ENCODE measurements around the gene ERFL.

ERFL gene

GRCh38 chr19:41859618-41860418 is 68.4 kb downstream of the ERFL start, which contains the start of gene RPS19:
Gene RPS19 (plus strand): TSS chr19:41860255. CDS start chr19:41860775, 520 bp downstream.
- H3K27me3 ChIP-seq (ENCODE audit: insufficient read depth, low read length): 0 out of 2 replicates have a peak, but pooled peaks cover 3% of the 10 kb centered on the region
- peaks cover 46% of the 10 kb centered on the region for H3K79me2 ChIP-seq (ENCODE audit: control insufficient read depth, insufficient read depth, low read length, unreplicated experiment)
- H3K27ac ChIP-seq (ENCODE audit: low read depth, low read length): peak within 1 kb of the TSS; percentile 81
- H2AFZ ChIP-seq (ENCODE audit: low read length, unreplicated experiment): peak within 1 kb of the TSS; percentile 55
- H3K4me3 ChIP-seq (ENCODE audit: low read depth, low read length): peak within 1 kb of the TSS; percentile 99
- peaks cover 30% of the 10 kb centered on the region for H3K36me3 ChIP-seq (ENCODE audit: insufficient read depth, low read length)
- peaks cover 12% of the 10 kb centered on the region for H3K4me1 ChIP-seq (ENCODE audit: control insufficient read depth, insufficient read depth, low read length, unreplicated experiment)

- H2AFZ ChIP-seq (ENCODE audit: low read length, unreplicated experiment): peak overlapping the region; percentile 46
- H3K27me3 ChIP-seq (ENCODE audit: insufficient read depth, low read length): peaks cover 9% of the 10 kb centered on the region; the same call in 1 of the 2 replicates
- no peak overlapping the region for H3K27ac ChIP-seq (ENCODE audit: low read depth, low read length)
- H3K36me3 ChIP-seq (ENCODE audit: insufficient read depth, low read length): peaks cover 24% of the 10 kb centered on the region
- H3K79me2 ChIP-seq (ENCODE audit: control insufficient read depth, insufficient read depth, low read length, unreplicated experiment): peaks cover 40% of the 10 kb centered on the region
- peak overlapping the region; percentile 99 for H3K4me3 ChIP-seq (ENCODE audit: low read depth, low read length)
- peaks cover 12% of the 10 kb centered on the region for H3K4me1 ChIP-seq (ENCODE audit: control insufficient read depth, insufficient read depth, low read length, unreplicated experiment)
Observed at GRCh38 chr19:41859213-41859617, 69.0 kb downstream of the ERFL start.
